ENCODE measurements around the gene GCC1.
"Not testable (repeated sequence)": the region's sequence is repeated elsewhere in the genome, so short reads cannot be mapped to it uniquely, and the experiment has no call there.

The GCC1 gene

GRCh38 chr7:127588697-127589482 is 3.5 kb upstream of the GCC1 start:
- DNase-seq, result peak; percentile 36

DNA sequence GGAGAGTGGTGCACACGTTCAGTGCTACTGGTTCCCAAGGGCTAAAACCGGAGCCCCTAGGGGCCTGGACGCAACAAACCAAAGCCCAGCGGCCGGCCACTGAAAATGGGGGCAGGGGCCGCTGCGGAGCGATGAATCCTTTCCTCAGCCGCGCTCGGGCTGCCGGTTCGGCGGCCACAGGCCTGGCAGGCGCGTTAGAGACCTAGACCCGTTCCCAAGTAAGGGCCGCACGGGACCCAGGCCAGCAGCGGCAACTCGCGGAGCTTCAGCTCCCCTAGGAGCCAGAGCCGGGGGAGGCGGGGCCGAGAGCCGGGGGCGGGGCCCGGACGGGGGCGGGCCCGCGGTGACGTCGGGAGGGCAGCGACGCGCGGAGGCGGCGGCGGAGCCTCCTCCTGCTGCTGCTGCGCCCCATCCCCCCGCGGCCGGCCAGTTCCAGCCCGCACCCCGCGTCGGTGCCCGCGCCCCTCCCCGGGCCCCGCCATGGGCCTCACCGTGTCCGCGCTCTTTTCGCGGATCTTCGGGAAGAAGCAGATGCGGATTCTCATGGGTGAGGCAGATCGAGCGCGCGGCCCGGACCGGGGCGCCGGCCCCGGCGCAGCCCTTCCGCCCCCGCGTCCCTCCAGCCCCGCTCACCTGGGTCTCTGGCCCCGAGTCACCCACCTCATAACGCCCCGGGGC is 2.8 kb upstream of the GCC1 start, which contains the start of gene ARF5:
Gene ARF5 (plus strand): TSS at position 393 of the 678 bp plus-strand sequence. CDS start 88 bp downstream, at position 481.
- DNase-seq, result peak; percentile 90

DNA sequence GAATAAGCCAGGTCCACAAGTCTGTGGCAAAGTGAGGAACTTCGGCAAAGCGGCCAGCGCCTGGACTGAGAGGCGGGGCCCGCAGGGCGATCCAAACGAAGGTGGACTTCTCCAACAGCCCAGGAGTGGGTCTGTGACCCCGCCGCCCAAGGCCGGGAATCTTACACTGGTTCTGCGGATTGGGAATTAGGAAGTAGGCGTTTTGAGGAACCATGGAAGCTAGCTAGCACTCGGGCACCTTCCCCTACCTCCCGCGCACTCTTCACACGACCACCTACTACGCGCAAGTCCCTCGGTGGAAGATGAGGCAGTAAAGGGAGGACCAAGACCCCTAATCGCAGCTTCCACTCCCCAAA is 2.2 kb upstream of the GCC1 start:
- DNase-seq, result no peak

GRCh38 chr7:127586346-127586745 is 950 bp upstream of the GCC1 start:
- no peak for DNase-seq

GRCh38 chr7:127584648-127585043 is 750 bp downstream of the GCC1 start:
- DNase-seq, result no peak

GRCh38 chr7:127582361-127582760 is 3.0 kb downstream of the GCC1 start:
- no peak for DNase-seq

- DNase-seq, result no peak
Measured at GRCh38 chr7:127581716-127582115, 3.7 kb downstream of the GCC1 start.

DNA sequence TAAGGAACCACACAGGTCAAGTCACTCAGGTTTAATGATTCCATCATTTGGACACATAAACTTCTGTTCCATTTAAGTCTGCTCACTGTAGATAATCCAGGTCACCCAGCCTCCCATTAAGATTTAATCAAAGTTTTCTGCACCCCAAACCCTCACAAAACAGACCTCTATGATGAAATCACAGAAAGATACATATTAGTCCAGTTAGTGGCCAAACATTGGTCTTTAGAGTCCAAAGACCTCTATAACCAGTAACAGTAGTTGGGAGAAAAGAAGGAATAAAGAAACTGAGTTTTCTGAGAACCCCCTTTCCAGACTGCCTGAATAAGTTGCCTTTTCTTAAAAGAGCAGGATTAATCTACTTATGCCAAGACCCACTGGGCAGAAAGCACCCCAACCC is 4.8 kb downstream of the GCC1 start:
- no peak for DNase-seq

GRCh38 chr7:127578711-127579275 is 6.6 kb downstream of the GCC1 start:
- DNase-seq, result no peak

- no peak for DNase-seq
Measured at GRCh38 chr7:127578036-127578684, 7.2 kb downstream of the GCC1 start.

- no peak for DNase-seq
Measured at GRCh38 chr7:127571741-127572505, 13.5 kb downstream of the GCC1 start.

- not testable (repeated sequence) for DNase-seq
Measured at GRCh38 chr7:127568034-127568433, 17.4 kb downstream of the GCC1 start.

GRCh38 chr7:127566242-127566641 is 19.2 kb downstream of the GCC1 start:
- DNase-seq, result no peak

- DNase-seq, result no peak
Measured at GRCh38 chr7:127557803-127558202, 27.6 kb downstream of the GCC1 start.

- DNase-seq, result no peak
Measured at GRCh38 chr7:127556404-127556803, 29.0 kb downstream of the GCC1 start.

GRCh38 chr7:127551941-127552340 is 33.5 kb downstream of the GCC1 start:
- DNase-seq, result no peak

GRCh38 chr7:127550247-127550646 is 35.1 kb downstream of the GCC1 start:
- DNase-seq, result no peak

DNA sequence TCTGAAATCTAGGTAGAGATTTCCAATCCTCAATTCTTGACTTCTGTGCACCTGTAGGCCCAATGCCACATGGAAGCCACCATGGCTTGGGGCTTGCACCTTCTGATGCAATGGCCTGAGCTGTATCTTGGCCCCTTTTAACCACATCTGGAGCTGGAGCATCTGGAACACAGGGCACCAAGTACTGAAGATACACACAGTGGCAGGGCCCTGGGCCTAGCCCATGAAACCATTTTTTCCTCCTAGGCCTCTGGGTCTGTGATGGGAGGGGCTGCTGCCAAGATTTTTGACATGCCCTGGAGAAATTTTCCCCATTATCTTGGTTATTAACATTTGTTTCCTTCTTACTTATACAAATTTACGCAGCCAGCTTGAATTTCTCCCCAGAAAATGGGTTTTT is 39.1 kb downstream of the GCC1 start:
- no peak for DNase-seq

- no peak for DNase-seq
Measured at GRCh38 chr7:127541548-127541947, 43.8 kb downstream of the GCC1 start.

DNA sequence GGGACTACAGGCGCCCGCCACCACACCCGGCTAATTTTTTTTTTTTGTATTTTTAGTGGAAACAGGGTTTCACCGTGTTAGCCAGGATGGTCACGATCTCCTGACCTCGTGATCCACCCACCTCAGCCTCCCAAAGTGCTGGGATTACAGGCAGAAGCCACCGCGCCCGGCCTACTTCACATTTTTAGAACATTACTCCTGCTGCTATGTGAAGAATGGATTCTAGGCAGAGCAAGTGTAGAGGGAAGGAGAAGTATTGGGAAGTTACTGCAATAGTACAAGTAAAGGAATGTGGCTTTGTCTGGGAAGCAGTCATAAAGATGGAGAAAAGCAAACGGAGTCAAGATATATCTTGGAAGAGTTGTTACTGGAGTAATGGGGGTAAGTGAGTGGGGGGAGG is 44.9 kb downstream of the GCC1 start:
- DNase-seq, result not testable (repeated sequence)

GRCh38 chr7:127539116-127539515 is 46.3 kb downstream of the GCC1 start:
- no peak for DNase-seq

DNA sequence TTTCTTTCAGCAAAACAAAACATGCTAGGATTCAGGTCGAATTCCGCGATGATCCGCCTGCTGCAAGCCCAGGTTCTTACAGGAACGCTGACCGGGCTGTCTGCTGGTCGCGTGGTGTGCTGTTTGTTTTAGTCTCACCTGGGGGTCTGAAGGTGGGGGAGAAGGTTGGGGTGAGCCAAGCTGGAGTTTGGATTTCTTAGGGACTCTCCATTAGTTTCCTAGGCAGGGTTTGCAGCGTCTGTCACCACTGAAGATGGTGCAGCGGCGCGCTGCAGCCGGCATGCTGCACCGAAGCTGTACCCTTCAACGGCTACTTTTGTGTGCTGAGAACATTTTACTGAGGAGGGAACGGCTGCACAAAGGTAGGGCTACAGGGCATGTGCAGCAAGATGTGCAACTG is 48.7 kb downstream of the GCC1 start:
- no peak for DNase-seq

- DNase-seq, result no peak
Measured at GRCh38 chr7:127536394-127536691, 49.1 kb downstream of the GCC1 start.
